Loucy (cell line): ENCODE results near the gene LRRC53.

Experiments
- EZH2phosphoT487 ChIP-seq: fragments of 200-600 bp; IDR thresholded peaks from 2 replicates; pipeline ENCODE4 v1.6.1; 2018; ENCODE audit warnings: antibody characterized with exemption, mild to moderate bottlenecking, moderate library complexity, borderline replicate concordance
- TF ChIP-seq, protein P1 (sequence below): fragments of 200-600 bp; sonication (generic); conservative IDR thresholded peaks from 2 replicates; pipeline ENCODE4 v1.5.1; 2014; ENCODE audit warnings: mild to moderate bottlenecking, antibody characterized with exemption, low read length

DNA sequence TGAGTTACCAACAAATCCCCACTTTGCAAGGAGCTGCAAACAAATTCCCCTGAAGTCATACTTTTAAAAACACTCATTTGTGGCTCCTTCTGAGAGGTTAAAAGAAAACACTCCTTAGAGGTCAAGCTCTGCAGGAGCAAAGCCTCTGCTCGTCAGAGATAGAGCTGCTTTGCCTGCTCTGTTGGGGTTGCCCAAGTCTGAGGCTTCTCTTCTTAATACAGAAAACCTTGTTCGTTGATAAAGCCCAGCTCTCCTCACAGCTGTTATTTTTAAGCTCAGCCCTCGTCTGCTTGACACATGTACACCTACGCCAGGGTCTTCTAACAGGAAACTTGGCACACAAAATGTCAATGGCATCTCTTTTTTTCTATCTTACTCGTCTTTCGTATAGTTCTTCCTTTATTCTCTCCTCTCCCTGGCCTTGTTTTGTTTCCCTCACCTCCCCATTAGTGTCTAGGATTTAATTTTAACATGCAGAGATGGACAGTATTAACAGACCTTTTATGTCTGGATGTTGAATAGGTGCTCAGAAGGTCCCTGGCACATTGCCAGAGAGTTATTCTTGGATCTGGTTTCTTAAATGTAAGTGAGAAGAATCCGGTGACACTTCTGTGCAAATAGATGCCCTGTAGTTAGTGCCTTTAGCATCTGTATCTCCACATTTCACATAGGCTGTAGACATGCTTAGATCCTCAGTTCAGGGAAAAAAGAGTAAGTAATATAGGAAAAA lies 86.0 kb downstream of the LRRC53 start:
- TF ChIP-seq, protein P1, sequence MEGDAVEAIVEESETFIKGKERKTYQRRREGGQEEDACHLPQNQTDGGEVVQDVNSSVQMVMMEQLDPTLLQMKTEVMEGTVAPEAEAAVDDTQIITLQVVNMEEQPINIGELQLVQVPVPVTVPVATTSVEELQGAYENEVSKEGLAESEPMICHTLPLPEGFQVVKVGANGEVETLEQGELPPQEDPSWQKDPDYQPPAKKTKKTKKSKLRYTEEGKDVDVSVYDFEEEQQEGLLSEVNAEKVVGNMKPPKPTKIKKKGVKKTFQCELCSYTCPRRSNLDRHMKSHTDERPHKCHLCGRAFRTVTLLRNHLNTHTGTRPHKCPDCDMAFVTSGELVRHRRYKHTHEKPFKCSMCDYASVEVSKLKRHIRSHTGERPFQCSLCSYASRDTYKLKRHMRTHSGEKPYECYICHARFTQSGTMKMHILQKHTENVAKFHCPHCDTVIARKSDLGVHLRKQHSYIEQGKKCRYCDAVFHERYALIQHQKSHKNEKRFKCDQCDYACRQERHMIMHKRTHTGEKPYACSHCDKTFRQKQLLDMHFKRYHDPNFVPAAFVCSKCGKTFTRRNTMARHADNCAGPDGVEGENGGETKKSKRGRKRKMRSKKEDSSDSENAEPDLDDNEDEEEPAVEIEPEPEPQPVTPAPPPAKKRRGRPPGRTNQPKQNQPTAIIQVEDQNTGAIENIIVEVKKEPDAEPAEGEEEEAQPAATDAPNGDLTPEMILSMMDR = no peak
- TF ChIP-seq EZH2phosphoT487 = no peak
